ENCODE measurements around the gene C8B. TPM values are rescaled to one million over a fixed set of nuclear protein-coding genes. Genes with fewer than 3 reads are reported as not detected.

C8B gene
- total RNA-seq (2021) (not detected in 2 replicates), Bru-seq, nascent RNA (not detected), BruChase-seq, experiment 1, labeled RNA remaining after a 2-hour chase (not detected), BruChase-seq, experiment 2, labeled RNA remaining after a 6-hour chase (not detected)
- long read RNA-seq, result 0 reads

GRCh38 chr1:56965916-56966697, at the start of gene C8B:
C8B (minus strand) TSS chr1:56966015; CDS start chr1:56965948, 67 bp downstream.
- no peaks in the 10 kb centered on the region for H3K36me3 ChIP-seq (ENCODE audit: low read depth)
- POLR2A ChIA-PET (ENCODE audit: unreplicated experiment), result no interaction called here
- no peak within 1 kb of the TSS for H3K4me3 ChIP-seq
- no peaks in the 10 kb centered on the region for H4K20me1 ChIP-seq (ENCODE audit: insufficient read depth)
- no peak within 1 kb of the TSS for H3K4me2 ChIP-seq
- H3K27ac ChIP-seq, result no peak within 1 kb of the TSS
- H2AFZ ChIP-seq, result no peak within 1 kb of the TSS
- no peaks in the 10 kb centered on the region for H3K79me2 ChIP-seq (ENCODE audit: low read depth)
- no peaks in the 10 kb centered on the region for H3F3A ChIP-seq (ENCODE audit: insufficient read depth, low read depth)
- H3K4me1 ChIP-seq (replicated peaks; ENCODE audit: insufficient read depth), result no peaks in the 10 kb centered on the region
- BruUV-seq (replicated peaks), result no TSS peak
- H3K27me3 ChIP-seq (ENCODE audit: insufficient read depth, low read depth), result peaks cover 41% of the 10 kb centered on the region
- intact Hi-C loops (cut with micrococcal nuclease; ENCODE audit: unreplicated experiment), result loop anchor here (5.0 kb wide), 1 partner anchor 324 kb away; no protein-coding TSS in a partner anchor
- DNase-seq, result no peak
- H3K9me3 ChIP-seq (ENCODE audit: insufficient read depth, low read depth), result no peaks in the 10 kb centered on the region
- TF ChIP-seq EZH2 (IDR thresholded peaks at IDR 0.05; ENCODE audit: low read depth), result no peak
- no peak for TF ChIP-seq CTCF (conservative IDR thresholded peaks at IDR 0.05)
- no peaks in the 10 kb centered on the region for H3K9me2 ChIP-seq (ENCODE audit: insufficient read depth)
- CTCF ChIA-PET, result interaction anchor here (0.6 kb wide), 1 partner anchor 18 kb away, joined by 5 read pairs; no protein-coding TSS in a partner anchor

- Histone ChIP-seq H3K4me3 (no peak overlapping the region), H3K9me3 (ENCODE audit: insufficient read depth, low read depth) (no peaks in the 10 kb centered on the region), H3K27ac (no peak overlapping the region), H3F3A (ENCODE audit: insufficient read depth, low read depth) (no peaks in the 10 kb centered on the region), H4K20me1 (ENCODE audit: insufficient read depth) (no peaks in the 10 kb centered on the region), H3K4me2 (no peak overlapping the region), H3K4me1 (replicated peaks; ENCODE audit: insufficient read depth) (no peaks in the 10 kb centered on the region), H3K36me3 (ENCODE audit: low read depth) (no peaks in the 10 kb centered on the region), H3K27me3 (ENCODE audit: insufficient read depth, low read depth) (peaks cover 39% of the 10 kb centered on the region), H2AFZ (no peak overlapping the region), H3K79me2 (ENCODE audit: low read depth) (no peaks in the 10 kb centered on the region), H3K9me2 (ENCODE audit: insufficient read depth) (no peaks in the 10 kb centered on the region)
- DNase-seq, result no peak
- intact Hi-C loops (cut with micrococcal nuclease; ENCODE audit: unreplicated experiment), result no loop called here
- TF ChIP-seq CTCF (conservative IDR thresholded peaks at IDR 0.05) (no peak), EZH2 (IDR thresholded peaks at IDR 0.05; ENCODE audit: low read depth) (no peak)
- no TSS peak for BruUV-seq (replicated peaks)
- ChIA-PET POLR2A (ENCODE audit: unreplicated experiment) (no interaction called here), CTCF (no interaction called here)
Measured at GRCh38 chr1:57015071-57015470, 49.3 kb upstream of the C8B start.

- H3F3A ChIP-seq (ENCODE audit: insufficient read depth, low read depth), result no peaks in the 10 kb centered on the region
- no peaks in the 10 kb centered on the region for H4K20me1 ChIP-seq (ENCODE audit: insufficient read depth)
- no peaks in the 10 kb centered on the region for H3K9me3 ChIP-seq (ENCODE audit: insufficient read depth, low read depth)
- H3K4me2 ChIP-seq, result no peak overlapping the region
- no peak for TF ChIP-seq CTCF (conservative IDR thresholded peaks at IDR 0.05)
- no peak for TF ChIP-seq EZH2 (IDR thresholded peaks at IDR 0.05; ENCODE audit: low read depth)
- DNase-seq, result no peak
- no TSS peak for BruUV-seq (replicated peaks)
- no peak overlapping the region for H3K4me3 ChIP-seq
- no peaks in the 10 kb centered on the region for H3K79me2 ChIP-seq (ENCODE audit: low read depth)
- H3K27me3 ChIP-seq (ENCODE audit: insufficient read depth, low read depth), result peaks cover 49% of the 10 kb centered on the region
- no peaks in the 10 kb centered on the region for H3K9me2 ChIP-seq (ENCODE audit: insufficient read depth)
- no peak overlapping the region for H2AFZ ChIP-seq
- no peaks in the 10 kb centered on the region for H3K4me1 ChIP-seq (replicated peaks; ENCODE audit: insufficient read depth)
- H3K27ac ChIP-seq, result no peak overlapping the region
- ChIA-PET POLR2A (ENCODE audit: unreplicated experiment) (no interaction called here), CTCF (no interaction called here)
- no peaks in the 10 kb centered on the region for H3K36me3 ChIP-seq (ENCODE audit: low read depth)
- intact Hi-C loops (cut with micrococcal nuclease; ENCODE audit: unreplicated experiment), result no loop called here
Measured at GRCh38 chr1:57013522-57013921, 47.7 kb upstream of the C8B start.

Measured in PC-9 (cell line).